Measurements from ENCODE around the gene B3GALT6.

DNA sequence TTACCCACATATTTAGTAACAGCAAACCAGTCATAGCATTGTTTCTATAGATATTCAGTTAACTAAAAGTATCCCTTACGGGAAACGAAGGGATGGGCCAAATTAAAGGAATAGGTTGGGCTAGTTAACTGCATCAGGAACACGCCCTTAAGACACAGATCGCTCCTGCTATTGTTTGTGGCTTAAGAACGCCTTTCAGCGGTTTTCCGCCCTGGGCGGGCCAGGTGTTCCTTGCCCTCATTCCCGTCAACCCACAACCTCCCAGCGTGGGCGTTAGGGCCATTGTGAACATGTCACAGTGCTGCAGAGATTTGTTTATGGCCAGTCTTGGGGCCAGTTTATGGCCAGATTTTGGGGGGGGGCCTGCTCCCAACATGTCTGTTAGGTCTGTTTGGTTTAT lies 40.3 kb upstream of the B3GALT6 start:
- TF ChIP-seq, protein P1, sequence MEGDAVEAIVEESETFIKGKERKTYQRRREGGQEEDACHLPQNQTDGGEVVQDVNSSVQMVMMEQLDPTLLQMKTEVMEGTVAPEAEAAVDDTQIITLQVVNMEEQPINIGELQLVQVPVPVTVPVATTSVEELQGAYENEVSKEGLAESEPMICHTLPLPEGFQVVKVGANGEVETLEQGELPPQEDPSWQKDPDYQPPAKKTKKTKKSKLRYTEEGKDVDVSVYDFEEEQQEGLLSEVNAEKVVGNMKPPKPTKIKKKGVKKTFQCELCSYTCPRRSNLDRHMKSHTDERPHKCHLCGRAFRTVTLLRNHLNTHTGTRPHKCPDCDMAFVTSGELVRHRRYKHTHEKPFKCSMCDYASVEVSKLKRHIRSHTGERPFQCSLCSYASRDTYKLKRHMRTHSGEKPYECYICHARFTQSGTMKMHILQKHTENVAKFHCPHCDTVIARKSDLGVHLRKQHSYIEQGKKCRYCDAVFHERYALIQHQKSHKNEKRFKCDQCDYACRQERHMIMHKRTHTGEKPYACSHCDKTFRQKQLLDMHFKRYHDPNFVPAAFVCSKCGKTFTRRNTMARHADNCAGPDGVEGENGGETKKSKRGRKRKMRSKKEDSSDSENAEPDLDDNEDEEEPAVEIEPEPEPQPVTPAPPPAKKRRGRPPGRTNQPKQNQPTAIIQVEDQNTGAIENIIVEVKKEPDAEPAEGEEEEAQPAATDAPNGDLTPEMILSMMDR (conservative IDR thresholded peaks at IDR 0.05; ENCODE audit: low read depth, low read length): no peak
- no peak for TF ChIP-seq EZH2phosphoT487 (IDR thresholded peaks at IDR 0.05; ENCODE audit: borderline replicate concordance, low read length)

Measured in PC-3 (cell line).